Choroid plexus epithelial cell (primary cell): ENCODE measurements around the gene RRBP1.

Source experiments
- DNase-seq: peaks from one replicate; pipeline ENCODE4 v3.0.0-alpha.2; 2010; ENCODE audit warnings: low read depth
- H3K4me3 ChIP-seq: 2 replicates; pipeline ENCODE4 v1.5.1; 2011; ENCODE audit warnings: low read depth, mild to moderate bottlenecking, control low read depth, low read length, moderate library complexity
- CTCF ChIP-seq: conservative IDR thresholded peaks from 2 replicates; pipeline ENCODE4 v1.5.1; 2011; ENCODE audit warnings: low read depth, mild to moderate bottlenecking, control low read depth, inconsistent platforms, low read length, moderate library complexity

The RRBP1 gene

DNA sequence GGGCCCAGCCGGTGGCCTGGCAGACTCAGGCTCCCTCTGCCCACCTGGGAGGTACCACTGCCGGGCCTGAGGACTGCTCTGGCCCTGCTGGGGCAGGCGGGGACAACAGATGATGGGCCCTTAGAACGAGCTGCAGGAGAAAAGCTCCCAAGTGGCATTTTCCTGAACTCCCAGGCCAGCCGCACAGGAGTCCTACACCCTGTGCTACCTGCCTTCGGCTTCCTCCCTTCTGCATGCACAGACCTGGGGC is 70.8 kb downstream of the RRBP1 start:
- no peak for DNase-seq
- H3K4me3 ChIP-seq, result no peak overlapping the region
- TF ChIP-seq CTCF, result no peak

GRCh38 chr20:17610566-17611289 is 71.3 kb downstream of the RRBP1 start:
- peak; percentile 18 for DNase-seq
- TF ChIP-seq CTCF, result no peak
- no peak overlapping the region for H3K4me3 ChIP-seq

DNA sequence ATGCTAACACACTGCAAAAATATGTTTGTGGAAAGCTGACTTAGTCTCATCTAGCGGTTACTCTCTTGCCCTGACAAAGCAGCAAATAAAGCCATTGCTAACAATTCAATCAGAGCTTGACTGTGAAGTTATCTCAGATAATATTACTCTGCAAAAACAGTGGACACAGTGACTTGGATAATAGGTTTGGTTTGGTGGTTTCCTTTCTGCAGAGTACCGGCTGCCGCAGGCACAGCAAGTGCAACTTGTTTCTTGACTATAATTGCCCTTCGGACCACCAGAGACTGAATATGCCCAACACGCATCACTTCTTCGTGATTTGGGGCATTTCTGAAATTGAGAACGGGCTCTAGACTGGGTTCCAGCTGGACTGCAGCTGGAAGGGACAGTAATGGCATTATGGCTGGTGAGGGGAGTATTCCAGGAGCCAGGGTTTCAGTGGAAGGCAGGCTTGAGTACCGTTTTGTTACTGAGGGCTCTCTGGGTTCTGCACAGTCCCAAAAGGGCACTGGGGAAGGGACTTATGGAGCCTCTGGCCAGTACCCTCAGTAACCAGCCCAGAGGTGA is 72.1 kb downstream of the RRBP1 start:
- H3K4me3 ChIP-seq, result no peak overlapping the region
- TF ChIP-seq CTCF, result no peak
- DNase-seq, result no peak

DNA sequence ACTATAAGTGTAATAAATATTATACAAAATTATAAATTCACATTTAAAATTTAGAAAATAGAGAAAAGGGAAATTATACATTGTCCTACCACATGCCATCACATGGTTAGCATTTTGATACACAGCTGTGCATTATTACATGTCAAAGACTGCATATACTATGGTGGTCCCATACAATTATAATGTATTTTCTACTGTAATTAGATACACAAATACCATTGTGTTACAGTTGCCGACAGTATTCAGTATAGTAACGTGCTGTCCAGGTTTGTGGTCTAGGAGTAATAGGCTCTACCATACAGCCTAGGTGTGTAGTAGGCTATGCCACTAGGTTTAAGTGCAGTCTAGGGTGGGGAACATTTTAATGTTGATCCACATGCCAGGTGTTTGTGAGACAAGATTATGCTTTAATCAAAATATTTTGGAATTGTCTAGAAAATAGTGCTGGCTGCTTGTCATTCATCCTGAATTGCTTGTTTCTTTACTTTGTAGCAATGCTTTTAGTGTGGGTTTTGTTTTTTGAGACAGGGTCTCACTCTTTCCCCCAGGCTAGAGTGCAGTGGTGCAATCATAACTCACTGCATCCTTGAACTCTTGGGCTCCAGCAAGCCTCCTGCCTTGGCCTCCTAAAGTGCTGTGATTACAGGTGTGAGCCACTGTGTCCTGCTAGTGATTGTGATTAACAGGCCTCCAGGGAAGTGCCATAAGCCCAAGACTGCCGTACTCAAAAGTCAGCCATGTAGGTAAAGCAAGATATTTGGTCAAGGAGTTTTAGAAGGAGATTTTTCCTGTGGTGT is 73.1 kb downstream of the RRBP1 start:
- DNase-seq, result no peak
- no peak overlapping the region for H3K4me3 ChIP-seq
- no peak for TF ChIP-seq CTCF

DNA sequence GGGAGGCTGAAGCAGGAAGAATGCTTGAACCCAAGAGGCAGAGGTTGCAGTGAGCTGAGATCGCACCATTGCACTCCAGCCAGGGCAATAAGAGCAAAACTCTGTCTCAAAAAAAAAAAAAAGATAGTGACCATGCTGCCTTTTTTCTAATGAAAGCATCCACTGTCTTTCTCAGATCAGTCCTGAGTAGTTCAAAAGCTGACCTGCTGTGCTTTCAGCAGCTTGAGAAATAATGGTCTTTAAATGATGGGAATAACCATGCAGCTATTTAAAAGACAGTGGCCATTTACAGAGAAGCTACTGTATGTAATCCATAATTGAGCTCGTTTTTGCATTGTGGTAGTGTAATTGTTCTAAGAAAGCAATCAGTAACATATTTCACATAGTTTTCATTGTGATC is 76.0 kb downstream of the RRBP1 start:
- no peak overlapping the region for H3K4me3 ChIP-seq
- no peak for DNase-seq
- no peak for TF ChIP-seq CTCF

GRCh38 chr20:17605131-17605660 is 76.8 kb downstream of the RRBP1 start:
- DNase-seq, result no peak
- no peak for TF ChIP-seq CTCF
- H3K4me3 ChIP-seq, result no peak overlapping the region
